GM23338 (cell line): Measurements from ENCODE around the gene SYT5. TPM values are rescaled to one million over a fixed set of nuclear protein-coding genes. Genes with fewer than 3 reads are reported as not detected.
A peak's percentile ranks its signal among the peaks of the same experiment; 100 is the strongest.

Experiments used
- ATAC-seq: fragments of 200-7000 bp; cut with Tn5 transposase; 3 replicates; pipeline ENCODE4 v1.9.1; 2020
- DNase-seq: peaks from one replicate; pipeline ENCODE4 v3.0.0-alpha.2; 2015; ENCODE audit warnings: low spot score
- H2AFZ ChIP-seq: fragments of 200-600 bp; sonication (generic); 2 replicates; pipeline ENCODE4 v1.8.0; 2016; ENCODE audit warnings: antibody characterized with exemption, mild to moderate bottlenecking, moderate library complexity
- H3F3A ChIP-seq: fragments of 200-600 bp; sonication (generic); replicated peaks from 2 replicates; pipeline ENCODE4 v1.8.0; 2017; ENCODE audit warnings: antibody characterized with exemption, mixed run types, low read depth
- H3K27ac ChIP-seq: fragments of 200-600 bp; sonication (generic); 2 replicates; pipeline ENCODE4 v1.6.1; 2016; ENCODE audit warnings: low read depth
- H3K27me3 ChIP-seq: fragments of 200-600 bp; sonication (generic); 2 replicates; pipeline ENCODE4 v1.8.0; 2016; ENCODE audit warnings: mild to moderate bottlenecking, mixed run types, moderate library complexity; ENCODE audit not compliant: insufficient read depth
- H3K36me3 ChIP-seq: fragments of 200-600 bp; sonication (generic); 2 replicates; pipeline ENCODE4 v1.8.0; 2016; ENCODE audit warnings: mild to moderate bottlenecking; ENCODE audit not compliant: insufficient read depth
- H3K4me1 ChIP-seq: fragments of 200-600 bp; sonication (generic); 2 replicates; pipeline ENCODE4 v1.8.0; 2016; ENCODE audit warnings: mild to moderate bottlenecking, moderate library complexity; ENCODE audit not compliant: insufficient read depth
- H3K4me2 ChIP-seq: fragments of 200-600 bp; sonication (generic); 2 replicates; pipeline ENCODE4 v1.7.1; 2017; ENCODE audit warnings: mixed run types
- H3K4me3 ChIP-seq: fragments of 200-600 bp; sonication (generic); 2 replicates; pipeline ENCODE4 v1.6.1; 2016; ENCODE audit warnings: mixed run types
- H3K79me2 ChIP-seq: fragments of 200-600 bp; sonication (generic); replicated peaks from 2 replicates; pipeline ENCODE4 v1.8.0; 2017; ENCODE audit warnings: mild to moderate bottlenecking; ENCODE audit not compliant: insufficient read depth
- H3K9me2 ChIP-seq: fragments of 200-600 bp; sonication (generic); 2 replicates; pipeline ENCODE4 v1.8.0; 2017; ENCODE audit not compliant: insufficient read depth
- H4K20me1 ChIP-seq: fragments of 200-600 bp; sonication (generic); replicated peaks from 2 replicates; pipeline ENCODE4 v1.8.0; 2017; ENCODE audit warnings: mild to moderate bottlenecking; ENCODE audit not compliant: insufficient read depth
- H3K27ac Mint-ChIP-seq: 2 replicates; pipeline ENCODE4 v1.8.0; 2020; ENCODE audit warnings: inconsistent platforms, mild to moderate bottlenecking, moderate library complexity, mixed read lengths
- H3K27me3 Mint-ChIP-seq: 3 replicates; pipeline ENCODE4 v1.8.0; 2022; ENCODE audit warnings: low read depth, mild to moderate bottlenecking, moderate library complexity, mixed read lengths, inconsistent platforms; ENCODE audit not compliant: insufficient read depth, poor library complexity
- H3K36me3 Mint-ChIP-seq: 3 replicates; pipeline ENCODE4 v1.8.0; 2021; ENCODE audit warnings: low read depth, mild to moderate bottlenecking, inconsistent platforms, moderate library complexity, mixed read lengths
- H3K4me1 Mint-ChIP-seq: 3 replicates; pipeline ENCODE4 v1.8.0; 2020; ENCODE audit warnings: mild to moderate bottlenecking, inconsistent platforms, mixed read lengths
- H3K4me3 Mint-ChIP-seq: 3 replicates; pipeline ENCODE4 v1.8.0; 2021; ENCODE audit warnings: moderate library complexity, mild to moderate bottlenecking, inconsistent platforms, mixed read lengths
- H3K9me3 Mint-ChIP-seq: 3 replicates; pipeline ENCODE4 v1.8.0; 2020; ENCODE audit warnings: moderate library complexity, mild to moderate bottlenecking, inconsistent platforms, mixed read lengths
- CREB1 ChIP-seq: fragments of 250-450 bp; sonication (Bioruptor Pico); IDR thresholded peaks from 2 replicates; pipeline ENCODE4 v1.5.0; 2020; ENCODE audit warnings: low read depth, mild to moderate bottlenecking, moderate library complexity
- CTCF ChIP-seq, 2 experiments: fragments of 200-600 bp in 1 of 2; sonication (generic) in 1 of 2; conservative IDR thresholded peaks; 2 replicates each; pipeline versions ENCODE4 v1.5.1 to v1.6.1; 2016 to 2017; ENCODE audit warnings: antibody characterized with exemption in 2 of 2, low read depth in 2 of 2, mild to moderate bottlenecking in 2 of 2, moderate library complexity in 1 of 2
- ETS1 ChIP-seq: IDR thresholded peaks from 2 replicates; pipeline ENCODE4 v1.6.1; 2016; ENCODE audit warnings: antibody characterized with exemption
- EZH2 ChIP-seq: fragments of 200-600 bp; sonication (generic); IDR thresholded peaks from one replicate; pipeline ENCODE4 v1.8.0; 2017; ENCODE audit warnings: antibody characterized with exemption, mild to moderate bottlenecking, low read depth; ENCODE audit not compliant: unreplicated experiment
- EZH2phosphoT487 ChIP-seq: fragments of 200-600 bp; sonication (generic); IDR thresholded peaks from one replicate; pipeline ENCODE4 v1.8.1; 2018; ENCODE audit warnings: antibody characterized with exemption; ENCODE audit not compliant: unreplicated experiment
- JUNB ChIP-seq: IDR thresholded peaks from one replicate; pipeline ENCODE4 v1.6.1; 2016; ENCODE audit warnings: antibody characterized with exemption; ENCODE audit not compliant: unreplicated experiment
- NANOG ChIP-seq: IDR thresholded peaks from 2 replicates; pipeline ENCODE4 v1.6.1; 2016; ENCODE audit warnings: antibody characterized with exemption, borderline replicate concordance
- POLR2AphosphoS5 ChIP-seq: IDR thresholded peaks from 2 replicates; pipeline ENCODE4 v1.6.1; 2016; ENCODE audit warnings: antibody characterized with exemption, low read depth
- STAT1 ChIP-seq: IDR thresholded peaks from one replicate; pipeline ENCODE4 v1.6.1; 2016; ENCODE audit warnings: antibody characterized with exemption; ENCODE audit not compliant: unreplicated experiment
- ZNF114 ChIP-seq: fragments of 250-450 bp; sonication (Bioruptor Pico); IDR thresholded peaks from 2 replicates; pipeline ENCODE4 v1.5.0; 2020; ENCODE audit warnings: mild to moderate bottlenecking, moderate library complexity
- ZNF331 ChIP-seq: fragments of 250-450 bp; sonication (Bioruptor Pico); IDR thresholded peaks from 2 replicates; pipeline ENCODE4 v1.5.0; 2020; ENCODE audit warnings: low read depth, mild to moderate bottlenecking, moderate library complexity
- polyA plus RNA-seq: library from polyadenylated mRNA; unstranded; fragments of >200 nt; fragmentation: Nextera tagmentation; extraction: Ambion mirVana; gene quantifications from 2 replicates; pipeline ENCODE4 v1.2.1, GENCODE V29; 2016
- total RNA-seq: library from RNA; depleted of rRNA; stranded (reverse); fragments of >200 nt; shearing (Covaris generic); gene quantifications from 2 replicates; pipeline ENCODE4 v1.2.3, GENCODE V29; 2014
- TF ChIP-seq, protein P1 (sequence below): fragments of 250-450 bp; sonication (Bioruptor Pico); IDR thresholded peaks from 2 replicates; pipeline ENCODE4 v1.5.0; 2020; ENCODE audit warnings: mild to moderate bottlenecking, moderate library complexity
- TF ChIP-seq, protein P2 (sequence below): IDR thresholded peaks from one replicate; pipeline ENCODE4 v1.6.1; 2018; ENCODE audit warnings: antibody characterized with exemption; ENCODE audit not compliant: unreplicated experiment

Gene SYT5
- total and polyA plus RNA-seq, 2 experiments from 2014 or later = 2.1 to 4.7 TPM

GRCh38 chr19:55206664-55207500 lies 26.8 kb upstream of the SYT5 start:
- no peak overlapping the region for H3K27ac ChIP-seq
- peaks cover 10% of the 10 kb centered on the region for H3K4me1 Mint-ChIP-seq
- H4K20me1 ChIP-seq = no peaks in the 10 kb centered on the region
- no peaks in the 10 kb centered on the region for H3K9me2 ChIP-seq
- no peaks in the 10 kb centered on the region for H3K4me1 ChIP-seq
- peaks cover 10% of the 10 kb centered on the region for H3K27me3 Mint-ChIP-seq
- peak overlapping the region; percentile 35; the same call in 1 of the 3 replicates for H3K4me3 Mint-ChIP-seq
- H2AFZ ChIP-seq = peak overlapping the region; percentile 66; the same call in 1 of the 2 replicates
- peak overlapping the region; percentile 34; the same call in 1 of the 2 replicates for H3K4me3 ChIP-seq
- H3K27me3 ChIP-seq = no peaks in the 10 kb centered on the region
- no peaks in the 10 kb centered on the region for H3K36me3 Mint-ChIP-seq
- no peaks in the 10 kb centered on the region for H3F3A ChIP-seq
- no peaks in the 10 kb centered on the region for H3K36me3 ChIP-seq
- H3K4me2 ChIP-seq = peak overlapping the region; percentile 60
- H3K27ac Mint-ChIP-seq = no peak overlapping the region
- ATAC-seq (peak; percentile 99), DNase-seq (peak; percentile 83)
- no peaks in the 10 kb centered on the region for H3K79me2 ChIP-seq
- peaks cover 5% of the 10 kb centered on the region for H3K9me3 Mint-ChIP-seq
- TF ChIP-seq POLR2AphosphoS5 (no peak), ZNF331 (CRISPR knock-in tag) (no peak), EZH2phosphoT487 (no peak), NANOG (no peak), ZNF114 (CRISPR knock-in tag) (no peak), STAT1 (no peak), CTCF (conservative IDR thresholded peaks at IDR 0.05; ENCODE audit: low read depth in 2 of 2) (no peak), CREB1 (CRISPR knock-in tag) (no peak), JUNB (no peak), EZH2 (no peak), ETS1 (no peak)
- TF ChIP-seq, protein P1, sequence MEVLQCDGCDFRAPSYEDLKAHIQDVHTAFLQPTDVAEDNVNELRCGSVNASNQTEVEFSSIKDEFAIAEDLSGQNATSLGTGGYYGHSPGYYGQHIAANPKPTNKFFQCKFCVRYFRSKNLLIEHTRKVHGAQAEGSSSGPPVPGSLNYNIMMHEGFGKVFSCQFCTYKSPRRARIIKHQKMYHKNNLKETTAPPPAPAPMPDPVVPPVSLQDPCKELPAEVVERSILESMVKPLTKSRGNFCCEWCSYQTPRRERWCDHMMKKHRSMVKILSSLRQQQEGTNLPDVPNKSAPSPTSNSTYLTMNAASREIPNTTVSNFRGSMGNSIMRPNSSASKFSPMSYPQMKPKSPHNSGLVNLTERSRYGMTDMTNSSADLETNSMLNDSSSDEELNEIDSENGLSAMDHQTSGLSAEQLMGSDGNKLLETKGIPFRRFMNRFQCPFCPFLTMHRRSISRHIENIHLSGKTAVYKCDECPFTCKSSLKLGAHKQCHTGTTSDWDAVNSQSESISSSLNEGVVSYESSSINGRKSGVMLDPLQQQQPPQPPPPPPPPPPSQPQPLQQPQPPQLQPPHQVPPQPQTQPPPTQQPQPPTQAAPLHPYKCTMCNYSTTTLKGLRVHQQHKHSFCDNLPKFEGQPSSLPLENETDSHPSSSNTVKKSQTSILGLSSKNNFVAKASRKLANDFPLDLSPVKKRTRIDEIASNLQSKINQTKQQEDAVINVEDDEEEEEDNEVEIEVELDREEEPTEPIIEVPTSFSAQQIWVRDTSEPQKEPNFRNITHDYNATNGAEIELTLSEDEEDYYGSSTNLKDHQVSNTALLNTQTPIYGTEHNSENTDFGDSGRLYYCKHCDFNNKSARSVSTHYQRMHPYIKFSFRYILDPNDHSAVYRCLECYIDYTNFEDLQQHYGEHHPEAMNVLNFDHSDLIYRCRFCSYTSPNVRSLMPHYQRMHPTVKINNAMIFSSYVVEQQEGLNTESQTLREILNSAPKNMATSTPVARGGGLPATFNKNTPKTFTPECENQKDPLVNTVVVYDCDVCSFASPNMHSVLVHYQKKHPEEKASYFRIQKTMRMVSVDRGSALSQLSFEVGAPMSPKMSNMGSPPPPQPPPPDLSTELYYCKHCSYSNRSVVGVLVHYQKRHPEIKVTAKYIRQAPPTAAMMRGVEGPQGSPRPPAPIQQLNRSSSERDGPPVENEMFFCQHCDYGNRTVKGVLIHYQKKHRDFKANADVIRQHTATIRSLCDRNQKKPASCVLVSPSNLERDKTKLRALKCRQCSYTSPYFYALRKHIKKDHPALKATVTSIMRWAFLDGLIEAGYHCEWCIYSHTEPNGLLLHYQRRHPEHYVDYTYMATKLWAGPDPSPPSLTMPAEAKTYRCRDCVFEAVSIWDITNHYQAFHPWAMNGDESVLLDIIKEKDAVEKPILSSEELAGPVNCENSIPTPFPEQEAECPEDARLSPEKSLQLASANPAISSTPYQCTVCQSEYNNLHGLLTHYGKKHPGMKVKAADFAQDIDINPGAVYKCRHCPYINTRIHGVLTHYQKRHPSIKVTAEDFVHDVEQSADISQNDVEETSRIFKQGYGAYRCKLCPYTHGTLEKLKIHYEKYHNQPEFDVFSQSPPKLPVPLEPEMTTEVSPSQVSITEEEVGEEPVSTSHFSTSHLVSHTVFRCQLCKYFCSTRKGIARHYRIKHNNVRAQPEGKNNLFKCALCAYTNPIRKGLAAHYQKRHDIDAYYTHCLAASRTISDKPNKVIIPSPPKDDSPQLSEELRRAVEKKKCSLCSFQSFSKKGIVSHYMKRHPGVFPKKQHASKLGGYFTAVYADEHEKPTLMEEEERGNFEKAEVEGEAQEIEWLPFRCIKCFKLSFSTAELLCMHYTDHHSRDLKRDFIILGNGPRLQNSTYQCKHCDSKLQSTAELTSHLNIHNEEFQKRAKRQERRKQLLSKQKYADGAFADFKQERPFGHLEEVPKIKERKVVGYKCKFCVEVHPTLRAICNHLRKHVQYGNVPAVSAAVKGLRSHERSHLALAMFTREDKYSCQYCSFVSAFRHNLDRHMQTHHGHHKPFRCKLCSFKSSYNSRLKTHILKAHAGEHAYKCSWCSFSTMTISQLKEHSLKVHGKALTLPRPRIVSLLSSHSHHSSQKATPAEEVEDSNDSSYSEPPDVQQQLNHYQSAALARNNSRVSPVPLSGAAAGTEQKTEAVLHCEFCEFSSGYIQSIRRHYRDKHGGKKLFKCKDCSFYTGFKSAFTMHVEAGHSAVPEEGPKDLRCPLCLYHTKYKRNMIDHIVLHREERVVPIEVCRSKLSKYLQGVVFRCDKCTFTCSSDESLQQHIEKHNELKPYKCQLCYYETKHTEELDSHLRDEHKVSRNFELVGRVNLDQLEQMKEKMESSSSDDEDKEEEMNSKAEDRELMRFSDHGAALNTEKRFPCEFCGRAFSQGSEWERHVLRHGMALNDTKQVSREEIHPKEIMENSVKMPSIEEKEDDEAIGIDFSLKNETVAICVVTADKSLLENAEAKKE (CRISPR knock-in tag) = no peak
- TF ChIP-seq, protein P2, sequence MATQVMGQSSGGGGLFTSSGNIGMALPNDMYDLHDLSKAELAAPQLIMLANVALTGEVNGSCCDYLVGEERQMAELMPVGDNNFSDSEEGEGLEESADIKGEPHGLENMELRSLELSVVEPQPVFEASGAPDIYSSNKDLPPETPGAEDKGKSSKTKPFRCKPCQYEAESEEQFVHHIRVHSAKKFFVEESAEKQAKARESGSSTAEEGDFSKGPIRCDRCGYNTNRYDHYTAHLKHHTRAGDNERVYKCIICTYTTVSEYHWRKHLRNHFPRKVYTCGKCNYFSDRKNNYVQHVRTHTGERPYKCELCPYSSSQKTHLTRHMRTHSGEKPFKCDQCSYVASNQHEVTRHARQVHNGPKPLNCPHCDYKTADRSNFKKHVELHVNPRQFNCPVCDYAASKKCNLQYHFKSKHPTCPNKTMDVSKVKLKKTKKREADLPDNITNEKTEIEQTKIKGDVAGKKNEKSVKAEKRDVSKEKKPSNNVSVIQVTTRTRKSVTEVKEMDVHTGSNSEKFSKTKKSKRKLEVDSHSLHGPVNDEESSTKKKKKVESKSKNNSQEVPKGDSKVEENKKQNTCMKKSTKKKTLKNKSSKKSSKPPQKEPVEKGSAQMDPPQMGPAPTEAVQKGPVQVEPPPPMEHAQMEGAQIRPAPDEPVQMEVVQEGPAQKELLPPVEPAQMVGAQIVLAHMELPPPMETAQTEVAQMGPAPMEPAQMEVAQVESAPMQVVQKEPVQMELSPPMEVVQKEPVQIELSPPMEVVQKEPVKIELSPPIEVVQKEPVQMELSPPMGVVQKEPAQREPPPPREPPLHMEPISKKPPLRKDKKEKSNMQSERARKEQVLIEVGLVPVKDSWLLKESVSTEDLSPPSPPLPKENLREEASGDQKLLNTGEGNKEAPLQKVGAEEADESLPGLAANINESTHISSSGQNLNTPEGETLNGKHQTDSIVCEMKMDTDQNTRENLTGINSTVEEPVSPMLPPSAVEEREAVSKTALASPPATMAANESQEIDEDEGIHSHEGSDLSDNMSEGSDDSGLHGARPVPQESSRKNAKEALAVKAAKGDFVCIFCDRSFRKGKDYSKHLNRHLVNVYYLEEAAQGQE = no peak
